GM18909 (cell line): ENCODE measurements around the gene CENPP.

ENCODE experiments used
- ATAC-seq: cut with Tn5 transposase; IDR thresholded peaks from one replicate; pipeline ENCODE4 v1.9.1; 2021; ENCODE audit warnings: mild to moderate bottlenecking; ENCODE audit not compliant: unreplicated experiment, poor library complexity

Gene CENPP

GRCh38 chr9:92627651-92628050 lies 301.9 kb downstream of the CENPP start:
- ATAC-seq = no peak

GRCh38 chr9:92631452-92632343 lies 305.9 kb downstream of the CENPP start:
- no peak for ATAC-seq

GRCh38 chr9:92632641-92633040 lies 306.9 kb downstream of the CENPP start:
- ATAC-seq = no peak

GRCh38 chr9:92633614-92634278 lies 308.0 kb downstream of the CENPP start:
- no peak for ATAC-seq

- no peak for ATAC-seq
Measured at GRCh38 chr9:92634712-92635605, 309.2 kb downstream of the CENPP start.

- ATAC-seq = no peak
Measured at GRCh38 chr9:92635760-92636159, 310.0 kb downstream of the CENPP start.

- ATAC-seq = no peak
Measured at GRCh38 chr9:92636627-92637026, 310.9 kb downstream of the CENPP start.

GRCh38 chr9:92637326-92637725 lies 311.6 kb downstream of the CENPP start:
- ATAC-seq = no peak

- no peak for ATAC-seq
Measured at GRCh38 chr9:92637886-92638620, 312.3 kb downstream of the CENPP start.

- no peak for ATAC-seq
Measured at GRCh38 chr9:92638621-92639101, 312.9 kb downstream of the CENPP start.

GRCh38 chr9:92639124-92639523 lies 313.4 kb downstream of the CENPP start:
- ATAC-seq = no peak

GRCh38 chr9:92639791-92640271 lies 314.1 kb downstream of the CENPP start:
- ATAC-seq = no peak

GRCh38 chr9:92640398-92641091 lies 314.8 kb downstream of the CENPP start:
- ATAC-seq = no peak

GRCh38 chr9:92641092-92641809 lies 315.5 kb downstream of the CENPP start:
- ATAC-seq = no peak

GRCh38 chr9:92642041-92642451 lies 316.3 kb downstream of the CENPP start:
- no peak for ATAC-seq

- no peak for ATAC-seq
Measured at GRCh38 chr9:92642564-92642963, 316.8 kb downstream of the CENPP start.

- ATAC-seq = no peak
Measured at GRCh38 chr9:92644278-92644677, 318.5 kb downstream of the CENPP start.

- ATAC-seq = no peak
Measured at GRCh38 chr9:92645041-92645440, 319.3 kb downstream of the CENPP start.
